Measurements from ENCODE around the gene DNAH14.

Gene DNAH14

DNA sequence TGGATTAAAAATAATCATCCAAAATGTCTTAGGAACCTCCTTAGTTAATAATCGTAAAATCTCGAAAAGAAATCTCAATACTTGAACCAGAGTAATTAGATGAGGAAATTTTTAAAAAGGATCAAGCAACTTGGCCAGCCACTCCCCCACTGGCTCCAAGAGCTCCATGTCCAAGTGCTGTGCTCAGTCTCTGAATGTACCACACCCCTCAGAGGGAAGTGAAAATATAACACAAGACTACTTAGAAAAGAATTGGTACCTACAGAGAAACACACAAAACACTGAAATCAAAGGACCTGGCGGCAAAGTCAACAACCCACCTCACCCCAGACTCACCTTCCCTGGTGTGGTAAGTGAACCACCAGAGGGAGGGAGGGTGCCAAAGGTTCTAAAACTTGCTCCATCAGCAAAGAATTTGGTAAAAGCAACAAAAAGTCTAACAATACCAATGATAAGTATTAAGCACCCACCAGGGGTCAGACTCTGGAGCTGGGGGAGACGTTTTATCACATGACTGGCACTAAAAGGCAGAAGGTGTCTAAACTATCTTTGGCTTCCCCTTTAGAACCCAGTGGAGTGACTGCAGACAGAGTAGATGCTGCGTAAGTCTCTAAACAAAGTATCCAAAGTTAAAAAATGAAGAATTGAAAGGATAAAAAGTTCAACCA lies 484.4 kb downstream of the DNAH14 start:
- Histone ChIP-seq H3K27ac (ENCODE audit: low read length) (no peak overlapping the region), H3K27me3 (ENCODE audit: insufficient read depth, low read length) (no peaks in the 10 kb centered on the region), H3K4me1 (ENCODE audit: insufficient read depth, low read length) (peaks cover 2% of the 10 kb centered on the region; the same call in 1 of the 2 replicates), H3K9ac (ENCODE audit: low read depth, low read length) (no peak overlapping the region), H3K9me3 (ENCODE audit: insufficient read depth, low read depth, low read length) (no peaks in the 10 kb centered on the region), H3K4me3 (ENCODE audit: low read length) (no peak overlapping the region), H3K36me3 (ENCODE audit: insufficient read depth, low read depth, low read length) (peaks cover 82% of the 10 kb centered on the region)

DNA sequence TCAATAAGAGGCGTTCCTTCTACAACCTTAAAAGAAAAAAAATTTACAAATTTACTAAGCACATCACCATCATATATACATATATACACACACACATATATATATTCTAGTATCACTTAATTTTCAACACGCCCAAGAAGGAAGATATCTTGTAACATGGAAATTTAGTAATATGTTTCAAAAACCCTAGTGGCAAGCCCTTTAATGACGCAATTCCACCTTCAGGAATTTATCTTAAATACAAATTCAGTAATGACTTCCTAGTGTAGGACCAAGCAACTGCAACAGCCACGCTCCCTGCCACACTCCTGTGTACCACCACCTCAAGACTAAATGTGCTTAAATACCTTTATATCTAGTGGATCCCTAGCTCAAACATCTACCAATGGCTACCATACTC lies 485.8 kb downstream of the DNAH14 start:
- H3K27ac ChIP-seq (ENCODE audit: low read length): no peak overlapping the region
- peaks cover 92% of the 10 kb centered on the region for H3K36me3 ChIP-seq (ENCODE audit: insufficient read depth, low read depth, low read length)
- H3K9ac ChIP-seq (ENCODE audit: low read depth, low read length): no peak overlapping the region
- no peaks in the 10 kb centered on the region for H3K27me3 ChIP-seq (ENCODE audit: insufficient read depth, low read length)
- H3K9me3 ChIP-seq (ENCODE audit: insufficient read depth, low read depth, low read length): no peaks in the 10 kb centered on the region
- no peak overlapping the region for H3K4me3 ChIP-seq (ENCODE audit: low read length)
- H3K4me1 ChIP-seq (ENCODE audit: insufficient read depth, low read length): no peaks in the 10 kb centered on the region

DNA sequence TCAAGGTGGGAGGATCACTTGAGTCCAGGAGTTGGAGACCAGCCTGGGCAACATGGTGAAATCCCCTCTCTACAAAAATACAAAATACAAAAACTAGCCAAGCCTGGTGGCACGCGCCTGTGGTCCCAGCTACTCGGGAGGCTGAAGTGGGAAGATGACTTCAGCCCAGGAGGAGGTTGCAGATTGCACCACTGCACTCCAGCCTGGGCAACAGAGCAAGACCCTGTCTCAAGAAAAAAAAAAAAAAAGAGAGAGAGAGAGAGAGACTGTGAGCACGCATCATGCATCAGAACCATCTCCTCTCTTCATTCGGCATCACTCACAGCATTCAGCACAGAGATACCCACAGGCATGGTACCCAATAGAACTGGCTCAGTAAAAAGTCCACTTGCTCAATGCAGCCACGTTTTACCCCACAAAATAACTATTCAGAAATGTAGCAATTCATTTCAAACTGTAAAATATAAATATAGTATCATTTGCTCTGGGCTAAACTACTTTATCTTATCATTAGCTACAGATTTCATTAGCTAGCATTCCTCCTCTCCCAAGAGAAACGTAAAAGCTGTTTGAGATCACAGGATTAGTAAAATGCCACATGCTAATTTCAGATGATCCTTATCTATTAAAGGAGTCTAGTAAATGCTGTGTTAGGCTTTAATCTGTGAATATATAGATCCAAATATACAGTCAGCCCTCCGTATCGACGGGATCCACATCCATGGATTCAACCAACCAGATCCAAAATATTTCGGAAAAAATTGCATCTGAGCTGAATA lies 486.7 kb downstream of the DNAH14 start:
- H3K4me3 ChIP-seq (ENCODE audit: low read length): no peak overlapping the region
- H3K9me3 ChIP-seq (ENCODE audit: insufficient read depth, low read depth, low read length): no peaks in the 10 kb centered on the region
- no peaks in the 10 kb centered on the region for H3K27me3 ChIP-seq (ENCODE audit: insufficient read depth, low read length)
- no peak overlapping the region for H3K27ac ChIP-seq (ENCODE audit: low read length)
- no peak overlapping the region for H3K9ac ChIP-seq (ENCODE audit: low read depth, low read length)
- H3K36me3 ChIP-seq (ENCODE audit: insufficient read depth, low read depth, low read length): peaks cover 88% of the 10 kb centered on the region
- no peaks in the 10 kb centered on the region for H3K4me1 ChIP-seq (ENCODE audit: insufficient read depth, low read length)

DNA sequence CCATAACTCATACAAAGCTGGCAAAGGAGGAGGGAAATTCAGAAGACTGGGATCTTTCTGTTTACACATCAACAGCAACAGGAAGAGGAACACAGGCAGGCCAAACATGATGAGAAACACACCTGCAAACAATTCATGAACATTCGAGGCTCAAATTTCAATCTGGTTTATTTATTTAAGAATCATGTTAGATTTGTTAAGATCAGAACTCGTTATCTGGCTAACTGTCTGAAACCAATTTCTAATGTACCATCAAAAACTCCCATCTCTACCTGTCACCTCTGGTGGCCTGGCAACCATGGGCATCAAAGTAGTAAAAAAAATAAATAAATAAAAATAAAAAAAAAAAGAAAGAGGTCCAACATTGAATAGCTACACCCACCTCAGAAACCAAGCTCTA lies 488.6 kb downstream of the DNAH14 start:
- no peaks in the 10 kb centered on the region for H3K27me3 ChIP-seq (ENCODE audit: insufficient read depth, low read length)
- no peaks in the 10 kb centered on the region for H3K9me3 ChIP-seq (ENCODE audit: insufficient read depth, low read depth, low read length)
- no peaks in the 10 kb centered on the region for H3K4me1 ChIP-seq (ENCODE audit: insufficient read depth, low read length)
- H3K9ac ChIP-seq (ENCODE audit: low read depth, low read length): no peak overlapping the region
- no peak overlapping the region for H3K4me3 ChIP-seq (ENCODE audit: low read length)
- no peak overlapping the region for H3K27ac ChIP-seq (ENCODE audit: low read length)
- H3K36me3 ChIP-seq (ENCODE audit: insufficient read depth, low read depth, low read length): peaks cover 82% of the 10 kb centered on the region

DNA sequence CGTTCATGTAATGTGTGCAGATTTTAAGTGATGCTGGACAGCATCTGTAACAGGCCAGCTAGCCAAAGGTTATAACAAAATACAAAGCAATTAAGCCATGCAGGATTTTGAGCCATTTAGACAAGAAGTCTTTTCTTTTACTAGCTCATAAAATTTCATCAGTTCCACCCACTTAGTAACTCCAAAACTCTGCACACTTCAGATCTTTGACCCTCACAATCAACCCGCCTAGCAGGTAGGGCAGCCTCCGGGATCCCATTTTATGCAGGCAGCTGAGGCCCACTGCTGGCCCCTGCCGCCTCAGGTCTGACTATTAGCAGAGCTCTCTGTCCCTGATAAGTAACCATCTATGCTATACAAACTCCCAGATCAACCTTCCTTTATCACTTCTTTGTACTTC lies 489.1 kb downstream of the DNAH14 start:
- Histone ChIP-seq H3K4me1 (ENCODE audit: insufficient read depth, low read length) (no peaks in the 10 kb centered on the region; the same call in 1 of the 2 replicates), H3K9ac (ENCODE audit: low read depth, low read length) (no peak overlapping the region), H3K27me3 (ENCODE audit: insufficient read depth, low read length) (no peaks in the 10 kb centered on the region), H3K9me3 (ENCODE audit: insufficient read depth, low read depth, low read length) (no peaks in the 10 kb centered on the region), H3K27ac (ENCODE audit: low read length) (no peak overlapping the region), H3K36me3 (ENCODE audit: insufficient read depth, low read depth, low read length) (peaks cover 77% of the 10 kb centered on the region), H3K4me3 (ENCODE audit: low read length) (no peak overlapping the region)

DNA sequence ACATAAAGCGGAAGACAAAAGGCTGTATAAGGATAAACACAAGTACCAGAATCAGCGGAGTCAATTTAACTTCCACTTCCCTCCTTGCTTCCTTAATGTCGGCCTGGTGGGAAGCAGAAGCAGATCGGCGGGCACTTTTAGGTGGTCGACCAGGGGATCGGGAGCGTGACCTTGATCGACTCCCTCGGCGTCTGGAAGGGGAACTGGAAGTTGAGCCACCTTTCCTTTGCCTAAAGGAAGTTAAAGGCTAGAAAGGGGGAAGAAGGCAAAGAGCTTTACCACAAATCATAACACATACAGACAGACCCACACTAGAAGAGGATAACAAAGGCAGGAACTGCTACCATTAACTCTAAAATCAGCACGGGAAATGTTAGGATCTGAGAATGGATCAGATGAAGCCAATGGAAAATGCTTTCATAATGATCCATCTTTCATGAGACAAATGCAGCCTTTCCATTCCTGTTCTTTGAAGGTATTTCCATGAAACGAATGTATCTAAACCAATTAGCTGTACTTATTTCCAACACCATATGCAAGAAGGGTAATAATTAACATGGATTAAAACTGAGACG lies 492.6 kb downstream of the DNAH14 start:
- no peaks in the 10 kb centered on the region for H3K9me3 ChIP-seq (ENCODE audit: insufficient read depth, low read depth, low read length)
- H3K27me3 ChIP-seq (ENCODE audit: insufficient read depth, low read length): peaks cover 15% of the 10 kb centered on the region
- no peak overlapping the region for H3K4me3 ChIP-seq (ENCODE audit: low read length)
- peaks cover 47% of the 10 kb centered on the region for H3K36me3 ChIP-seq (ENCODE audit: insufficient read depth, low read depth, low read length)
- H3K27ac ChIP-seq (ENCODE audit: low read length): no peak overlapping the region
- no peak overlapping the region for H3K9ac ChIP-seq (ENCODE audit: low read depth, low read length)
- peaks cover 18% of the 10 kb centered on the region for H3K4me1 ChIP-seq (ENCODE audit: insufficient read depth, low read length)

DNA sequence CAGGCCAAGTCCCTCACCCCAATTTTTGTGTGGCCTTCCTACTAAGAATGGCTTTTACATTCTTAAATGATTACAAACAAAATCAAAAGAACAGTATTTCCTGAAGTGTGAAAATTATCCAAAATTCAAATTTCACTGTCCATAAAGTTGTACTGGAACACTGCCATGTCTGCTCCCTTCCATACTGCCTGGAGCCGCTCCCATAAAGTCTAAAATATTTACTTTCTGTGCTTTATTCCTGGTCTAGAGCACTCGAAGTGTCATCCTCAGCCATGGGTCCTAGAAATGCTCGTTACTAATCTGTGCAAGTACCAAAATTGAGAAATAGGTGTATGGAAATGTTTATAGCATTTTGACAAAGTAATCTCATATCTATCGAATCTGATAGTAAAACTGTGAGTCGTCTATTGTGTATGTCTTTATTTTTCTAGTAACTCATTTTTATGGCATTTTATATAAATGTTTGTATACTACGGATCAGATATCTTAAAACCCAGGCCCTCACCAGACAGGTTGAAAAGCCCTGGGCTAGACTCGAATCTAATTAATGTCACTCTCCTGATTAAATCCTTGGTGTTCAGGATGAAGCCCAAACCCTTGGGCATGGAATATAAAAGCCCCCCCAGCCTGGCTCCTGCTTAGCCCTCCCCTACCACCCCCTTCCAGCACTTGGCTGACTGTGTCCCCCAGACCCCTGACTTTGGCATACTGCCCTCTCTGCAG lies 493.5 kb downstream of the DNAH14 start:
- H3K4me1 ChIP-seq (ENCODE audit: insufficient read depth, low read length): peaks cover 18% of the 10 kb centered on the region
- H3K9ac ChIP-seq (ENCODE audit: low read depth, low read length): no peak overlapping the region
- H3K4me3 ChIP-seq (ENCODE audit: low read length): no peak overlapping the region
- no peak overlapping the region for H3K27ac ChIP-seq (ENCODE audit: low read length)
- no peaks in the 10 kb centered on the region for H3K9me3 ChIP-seq (ENCODE audit: insufficient read depth, low read depth, low read length)
- H3K27me3 ChIP-seq (ENCODE audit: insufficient read depth, low read length): peaks cover 17% of the 10 kb centered on the region
- H3K36me3 ChIP-seq (ENCODE audit: insufficient read depth, low read depth, low read length): peaks cover 40% of the 10 kb centered on the region

DNA sequence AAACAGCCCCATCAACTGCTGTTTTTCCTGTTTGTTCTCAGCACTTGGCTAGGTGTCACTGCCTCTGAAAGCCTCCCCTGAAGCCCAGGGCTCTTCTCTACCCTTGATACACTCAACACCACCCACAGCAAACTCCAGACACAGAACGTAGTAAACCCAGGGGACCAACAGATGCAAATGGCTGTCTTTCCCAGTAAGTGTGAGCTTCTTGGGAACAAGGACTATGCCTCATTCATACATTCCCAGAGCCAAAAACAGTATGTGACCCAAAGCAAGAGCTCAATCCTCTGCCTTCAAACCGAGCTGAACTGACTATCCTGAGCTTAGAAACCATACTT lies 494.0 kb downstream of the DNAH14 start:
- H3K27me3 ChIP-seq (ENCODE audit: insufficient read depth, low read length): peaks cover 17% of the 10 kb centered on the region
- no peaks in the 10 kb centered on the region for H3K9me3 ChIP-seq (ENCODE audit: insufficient read depth, low read depth, low read length)
- H3K4me3 ChIP-seq (ENCODE audit: low read length): no peak overlapping the region
- H3K36me3 ChIP-seq (ENCODE audit: insufficient read depth, low read depth, low read length): peaks cover 35% of the 10 kb centered on the region
- no peak overlapping the region for H3K27ac ChIP-seq (ENCODE audit: low read length)
- peaks cover 18% of the 10 kb centered on the region for H3K4me1 ChIP-seq (ENCODE audit: insufficient read depth, low read length)
- H3K9ac ChIP-seq (ENCODE audit: low read depth, low read length): no peak overlapping the region

DNA sequence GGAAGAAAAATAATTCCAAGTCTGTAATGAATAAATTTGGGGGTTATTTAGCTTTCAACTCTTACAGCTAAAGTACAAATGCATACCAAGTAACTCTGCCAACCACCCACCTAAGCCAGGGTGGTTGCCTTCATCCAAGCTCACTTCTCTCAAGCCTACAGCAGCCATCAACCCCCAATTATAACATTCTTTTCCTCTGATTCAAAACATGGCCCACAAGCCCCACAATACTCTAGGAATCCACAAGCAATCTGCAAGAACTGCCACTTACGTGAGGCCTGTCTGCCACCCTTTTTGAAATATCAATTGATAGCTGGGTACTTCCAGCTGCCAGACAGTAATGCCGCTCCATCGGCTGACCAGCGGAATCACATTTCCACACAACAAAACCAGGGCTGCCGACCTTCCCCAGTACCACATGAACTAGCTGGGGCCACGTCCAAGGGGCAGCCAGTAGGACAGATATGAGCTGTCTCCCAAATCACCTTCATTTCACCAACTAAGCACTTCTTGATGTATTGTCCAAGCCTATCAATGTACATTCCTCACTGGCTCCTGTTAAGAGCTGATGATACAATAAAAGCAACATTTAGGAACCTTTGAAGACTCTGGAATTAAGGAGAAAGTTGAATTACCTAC lies 495.2 kb downstream of the DNAH14 start:
- Histone ChIP-seq H3K9ac (ENCODE audit: low read depth, low read length) (no peak overlapping the region), H3K36me3 (ENCODE audit: insufficient read depth, low read depth, low read length) (peaks cover 23% of the 10 kb centered on the region), H3K27ac (ENCODE audit: low read length) (no peak overlapping the region), H3K4me3 (ENCODE audit: low read length) (no peak overlapping the region), H3K9me3 (ENCODE audit: insufficient read depth, low read depth, low read length) (no peaks in the 10 kb centered on the region), H3K4me1 (ENCODE audit: insufficient read depth, low read length) (peaks cover 24% of the 10 kb centered on the region), H3K27me3 (ENCODE audit: insufficient read depth, low read length) (peaks cover 26% of the 10 kb centered on the region)

DNA sequence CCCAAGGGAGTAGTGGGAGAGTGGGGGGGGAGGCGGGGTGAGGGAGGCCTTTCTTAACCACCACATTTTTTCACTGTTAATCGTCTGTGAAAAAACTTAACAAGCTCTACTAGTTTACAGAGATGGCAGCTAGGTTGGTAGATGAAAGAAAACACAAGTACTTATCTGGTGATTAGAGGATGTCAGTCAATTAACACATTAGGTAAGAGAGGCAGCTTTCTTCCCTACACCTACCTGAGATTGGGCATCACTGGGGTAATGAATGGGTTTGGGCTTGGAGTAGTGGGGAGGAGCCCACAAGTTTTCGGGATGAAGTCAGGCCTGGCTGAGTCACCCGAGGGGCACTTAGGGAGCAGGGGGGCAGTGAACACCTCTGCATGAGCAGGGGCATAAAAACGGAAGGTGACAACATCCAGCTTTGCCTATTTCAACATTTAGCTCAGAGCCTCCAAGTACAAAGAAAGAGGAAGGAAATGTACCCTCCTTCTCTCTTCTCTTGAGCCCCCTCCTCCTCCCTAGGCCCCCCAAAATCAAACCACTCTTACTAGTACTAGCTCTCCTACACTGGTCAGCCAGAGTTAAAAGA lies 495.8 kb downstream of the DNAH14 start:
- H3K27ac ChIP-seq (ENCODE audit: low read length): no peak overlapping the region
- H3K4me1 ChIP-seq (ENCODE audit: insufficient read depth, low read length): peaks cover 24% of the 10 kb centered on the region
- H3K9ac ChIP-seq (ENCODE audit: low read depth, low read length): no peak overlapping the region
- H3K36me3 ChIP-seq (ENCODE audit: insufficient read depth, low read depth, low read length): peaks cover 17% of the 10 kb centered on the region
- H3K4me3 ChIP-seq (ENCODE audit: low read length): no peak overlapping the region
- no peaks in the 10 kb centered on the region for H3K9me3 ChIP-seq (ENCODE audit: insufficient read depth, low read depth, low read length)
- peaks cover 26% of the 10 kb centered on the region for H3K27me3 ChIP-seq (ENCODE audit: insufficient read depth, low read length)
